Osteocyte (in vitro differentiated cells): ENCODE results near the gene GRIK4. TPM values are rescaled to one million over a fixed set of nuclear protein-coding genes. Genes with fewer than 3 reads are reported as not detected.

ENCODE experiments used
- DNase-seq: peaks from one replicate; pipeline ENCODE4 v3.0.0; 2021; ENCODE audit warnings: mixed read lengths; ENCODE audit not compliant: unreplicated experiment; ENCODE audit errors: extremely low spot score
- H3K27ac Mint-ChIP-seq: one replicate; pipeline ENCODE4 v1.8.0; 2021; ENCODE audit warnings: mild to moderate bottlenecking, mixed read lengths; ENCODE audit not compliant: unreplicated experiment
- H3K27me3 Mint-ChIP-seq: one replicate; pipeline ENCODE4 v1.8.0; 2021; ENCODE audit warnings: mixed read lengths; ENCODE audit not compliant: unreplicated experiment
- H3K36me3 Mint-ChIP-seq: one replicate; pipeline ENCODE4 v1.8.0; 2021; ENCODE audit warnings: mixed read lengths; ENCODE audit not compliant: unreplicated experiment
- H3K4me1 Mint-ChIP-seq: one replicate; pipeline ENCODE4 v1.8.0; 2021; ENCODE audit warnings: mixed read lengths; ENCODE audit not compliant: unreplicated experiment
- H3K4me3 Mint-ChIP-seq: one replicate; pipeline ENCODE4 v1.8.0; 2021; ENCODE audit warnings: mild to moderate bottlenecking, moderate library complexity, mixed read lengths; ENCODE audit not compliant: unreplicated experiment
- H3K9me3 Mint-ChIP-seq: one replicate; pipeline ENCODE4 v1.8.0; 2021; ENCODE audit warnings: mixed read lengths; ENCODE audit not compliant: unreplicated experiment
- CTCF ChIP-seq: fragments of 200-600 bp; sonication (generic); IDR thresholded peaks from 2 replicates; pipeline ENCODE4 v1.5.0; 2021; ENCODE audit warnings: antibody characterized with exemption, mild to moderate bottlenecking, moderate library complexity
- total RNA-seq: library from RNA; stranded (reverse); gene quantifications from 2 replicates; pipeline ENCODE4 v1.2.1, GENCODE V29; 2021

Gene GRIK4
- total RNA-seq, 1 donor from 2014 or later: 0.11 TPM

- no peak overlapping the region for H3K4me3 Mint-ChIP-seq
- H3K9me3 Mint-ChIP-seq: no peaks in the 10 kb centered on the region
- H3K36me3 Mint-ChIP-seq: no peaks in the 10 kb centered on the region
- H3K27ac Mint-ChIP-seq: no peak overlapping the region
- TF ChIP-seq CTCF: no peak
- peaks cover 17% of the 10 kb centered on the region for H3K27me3 Mint-ChIP-seq
- no peaks in the 10 kb centered on the region for H3K4me1 Mint-ChIP-seq
- DNase-seq: no peak
Observed at GRCh38 chr11:120698918-120699317, 187.4 kb downstream of the GRIK4 start.

GRCh38 chr11:120702656-120703055 is 191.1 kb downstream of the GRIK4 start:
- Mint-ChIP-seq H3K9me3 (peaks cover 21% of the 10 kb centered on the region), H3K4me3 (no peak overlapping the region), H3K36me3 (no peaks in the 10 kb centered on the region), H3K27ac (no peak overlapping the region), H3K27me3 (peaks cover 14% of the 10 kb centered on the region), H3K4me1 (no peaks in the 10 kb centered on the region)
- DNase-seq: no peak
- TF ChIP-seq CTCF: no peak

- no peaks in the 10 kb centered on the region for H3K36me3 Mint-ChIP-seq
- H3K4me1 Mint-ChIP-seq: no peaks in the 10 kb centered on the region
- peaks cover 13% of the 10 kb centered on the region for H3K27me3 Mint-ChIP-seq
- H3K4me3 Mint-ChIP-seq: no peak overlapping the region
- no peak for DNase-seq
- no peak for TF ChIP-seq CTCF
- peaks cover 21% of the 10 kb centered on the region for H3K9me3 Mint-ChIP-seq
- no peak overlapping the region for H3K27ac Mint-ChIP-seq
Observed at GRCh38 chr11:120703358-120704152, 192.0 kb downstream of the GRIK4 start.

- H3K4me3 Mint-ChIP-seq: no peak overlapping the region
- no peak for TF ChIP-seq CTCF
- no peak overlapping the region for H3K27ac Mint-ChIP-seq
- H3K9me3 Mint-ChIP-seq: peaks cover 21% of the 10 kb centered on the region
- no peak for DNase-seq
- no peaks in the 10 kb centered on the region for H3K4me1 Mint-ChIP-seq
- H3K27me3 Mint-ChIP-seq: peaks cover 8% of the 10 kb centered on the region
- no peaks in the 10 kb centered on the region for H3K36me3 Mint-ChIP-seq
Observed at GRCh38 chr11:120704256-120704750, 192.8 kb downstream of the GRIK4 start.

- no peak overlapping the region for H3K27ac Mint-ChIP-seq
- no peak for DNase-seq
- peaks cover 5% of the 10 kb centered on the region for H3K27me3 Mint-ChIP-seq
- peaks cover 21% of the 10 kb centered on the region for H3K9me3 Mint-ChIP-seq
- no peaks in the 10 kb centered on the region for H3K36me3 Mint-ChIP-seq
- peaks cover 15% of the 10 kb centered on the region for H3K4me1 Mint-ChIP-seq
- H3K4me3 Mint-ChIP-seq: no peak overlapping the region
- no peak for TF ChIP-seq CTCF
Observed at GRCh38 chr11:120706257-120706656, 194.7 kb downstream of the GRIK4 start.
